Measurements from ENCODE around the gene NYAP1. TPM values are rescaled to one million over a fixed set of nuclear protein-coding genes. Genes with fewer than 3 reads are reported as not detected.
A peak's percentile ranks its signal among the peaks of the same experiment; 100 is the strongest.
"Not testable (repeated sequence)": the region's sequence is repeated elsewhere in the genome, so short reads cannot be mapped to it uniquely, and the experiment has no call there.

NYAP1 gene
- total and polyA plus RNA-seq, 2 donors from 2014 or later = 0.41 to 0.69 TPM

DNA sequence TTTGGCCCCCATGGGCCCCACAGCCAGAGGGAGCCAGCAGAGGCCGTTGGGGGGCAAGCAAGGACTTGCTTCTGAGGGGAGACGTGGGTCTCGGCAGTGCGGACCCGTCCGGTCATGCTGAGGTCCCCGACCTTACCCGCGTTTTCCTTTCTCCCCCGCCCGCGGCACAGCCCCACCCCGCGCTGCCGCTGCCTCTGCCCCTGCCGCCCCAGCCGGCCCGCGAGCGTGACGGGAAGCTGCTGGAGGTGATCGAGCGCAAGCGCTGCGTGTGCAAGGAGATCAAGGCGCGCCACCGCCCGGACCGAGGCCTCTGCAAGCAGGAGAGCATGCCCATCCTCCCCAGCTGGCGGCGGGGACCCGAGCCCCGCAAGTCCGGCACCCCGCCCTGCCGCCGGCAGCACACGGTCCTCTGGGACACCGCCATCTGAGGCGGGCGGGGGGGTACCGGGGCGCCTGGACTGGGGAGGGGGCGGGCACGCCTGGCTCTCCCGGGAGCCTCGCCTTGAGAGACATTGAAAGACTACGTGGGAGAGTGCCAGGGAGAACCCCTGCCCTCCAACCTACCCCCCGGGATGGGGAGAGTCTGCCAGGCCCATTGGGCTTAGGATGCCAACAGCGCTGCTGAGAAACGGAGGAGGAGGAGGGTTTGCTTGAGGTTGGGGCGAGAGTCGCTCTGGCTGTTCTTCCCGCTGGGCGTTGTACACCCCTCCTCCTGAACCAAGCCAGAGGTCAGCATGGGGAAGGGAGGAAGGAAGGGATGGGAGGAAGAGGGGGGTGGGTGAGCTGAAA lies 9.9 kb downstream of the NYAP1 start:
- FAIRE-seq (no peak), DNase-seq (peak; percentile 72 to 88 (median 79))
- Histone ChIP-seq H3K36me3 (ENCODE audit: control insufficient read depth in 2 of 3, insufficient read depth in 3 of 3, low read length in 3 of 3) (no peaks in the 10 kb centered on the region), H3K4me1 (ENCODE audit: control insufficient read depth in 2 of 3, insufficient read depth in 2 of 3, low read depth in 1 of 3, low read length in 3 of 3) (peaks cover 0 to 5% (median 0%) of the 10 kb centered on the region in 3 donors), H3K27me3 (ENCODE audit: control insufficient read depth, insufficient read depth, low read length) (no peaks in the 10 kb centered on the region), H3K9me3 (ENCODE audit: control insufficient read depth in 2 of 3, insufficient read depth in 1 of 3, low read length in 3 of 3) (no peaks in the 10 kb centered on the region), H3K27ac (ENCODE audit: low read depth in 2 of 2, low read length in 2 of 2) (no peak overlapping the region), H3K4me3 (ENCODE audit: low read length in 3 of 3) (peak overlapping the region in 1 of 3 donors; percentile 32), H3K9ac (ENCODE audit: low read length in 3 of 3) (no peak overlapping the region)
- intact Hi-C loops (cut with DNase I) = no loop called here
- TF ChIP-seq CTCF (IDR thresholded peaks at IDR 0.05; ENCODE audit: borderline replicate concordance, extremely low read depth, insufficient read depth) = no peak

DNA sequence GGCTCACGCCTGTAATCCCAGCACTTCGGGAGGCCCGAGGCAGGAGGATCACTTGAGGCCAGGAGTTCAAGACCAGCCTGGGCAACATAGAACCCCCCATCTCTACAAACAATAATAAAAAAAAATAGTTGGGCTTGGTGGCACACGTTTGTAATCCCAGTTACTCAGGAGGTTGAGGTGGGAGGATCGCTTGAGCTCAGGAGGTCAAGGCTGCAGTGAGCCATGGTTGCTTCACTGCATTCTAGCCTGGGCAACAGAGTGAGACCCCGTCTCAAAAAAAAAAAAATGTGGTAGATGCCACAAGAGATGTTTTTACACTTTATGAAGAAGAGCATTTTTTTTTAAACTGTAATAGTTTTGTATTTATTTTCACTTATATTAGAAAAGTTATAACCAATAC lies 12.8 kb downstream of the NYAP1 start:
- Histone ChIP-seq H3K27me3 (ENCODE audit: control insufficient read depth, insufficient read depth, low read length) (no peaks in the 10 kb centered on the region), H3K4me3 (ENCODE audit: low read length in 3 of 3) (no peak overlapping the region), H3K27ac (ENCODE audit: low read depth in 2 of 2, low read length in 2 of 2) (no peak overlapping the region), H3K4me1 (ENCODE audit: control insufficient read depth in 2 of 3, insufficient read depth in 2 of 3, low read depth in 1 of 3, low read length in 3 of 3) (peaks cover 0 to 5% (median 0%) of the 10 kb centered on the region in 3 donors), H3K36me3 (ENCODE audit: control insufficient read depth in 2 of 3, insufficient read depth in 3 of 3, low read length in 3 of 3) (no peaks in the 10 kb centered on the region), H3K9me3 (ENCODE audit: control insufficient read depth in 2 of 3, insufficient read depth in 1 of 3, low read length in 3 of 3) (no peaks in the 10 kb centered on the region), H3K9ac (ENCODE audit: low read length in 3 of 3) (no peak overlapping the region)
- DNase-seq = no peak
- intact Hi-C loops (cut with DNase I) = no loop called here
- no peak for TF ChIP-seq CTCF (IDR thresholded peaks at IDR 0.05; ENCODE audit: borderline replicate concordance, extremely low read depth, insufficient read depth)
- FAIRE-seq = no peak

- H3K4me1 ChIP-seq (ENCODE audit: control insufficient read depth in 2 of 3, insufficient read depth in 2 of 3, low read depth in 1 of 3, low read length in 3 of 3); H3K4me3 ChIP-seq (ENCODE audit: low read length in 3 of 3); intact Hi-C loops (cut with DNase I); H3K9ac ChIP-seq (ENCODE audit: low read length in 3 of 3); H3K9me3 ChIP-seq (ENCODE audit: control insufficient read depth in 2 of 3, insufficient read depth in 1 of 3, low read length in 3 of 3); FAIRE-seq; H3K27ac ChIP-seq (ENCODE audit: low read depth in 2 of 2, low read length in 2 of 2); H3K27me3 ChIP-seq (ENCODE audit: control insufficient read depth, insufficient read depth, low read length); H3K36me3 ChIP-seq (ENCODE audit: control insufficient read depth in 2 of 3, insufficient read depth in 3 of 3, low read length in 3 of 3); DNase-seq: not testable (repeated sequence)
Measured at GRCh38 chr7:100500743-100501142, 17.0 kb downstream of the NYAP1 start.

DNA sequence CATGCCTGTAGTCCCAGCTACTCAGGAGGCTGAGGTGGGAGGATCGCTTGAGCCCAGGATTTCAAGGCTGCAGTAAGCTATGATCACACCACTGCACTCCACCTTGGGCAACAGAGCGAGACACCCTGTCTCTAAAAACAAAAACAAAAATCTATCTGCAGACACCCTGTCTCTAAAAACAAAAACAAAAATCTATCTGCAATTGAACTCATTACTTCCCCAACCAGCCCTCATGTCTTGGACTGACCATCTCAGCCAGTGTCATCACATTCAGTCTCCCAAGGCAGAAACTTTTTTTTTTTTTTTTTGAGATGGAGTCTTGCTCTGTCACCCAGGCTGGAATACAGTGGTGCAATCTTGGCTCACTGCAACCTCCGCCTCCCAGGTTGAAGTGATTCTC lies 20.3 kb downstream of the NYAP1 start:
- H3K9ac ChIP-seq (ENCODE audit: low read length in 3 of 3); H3K27me3 ChIP-seq (ENCODE audit: control insufficient read depth, insufficient read depth, low read length); H3K4me3 ChIP-seq (ENCODE audit: low read length in 3 of 3); intact Hi-C loops (cut with DNase I); H3K36me3 ChIP-seq (ENCODE audit: control insufficient read depth in 2 of 3, insufficient read depth in 3 of 3, low read length in 3 of 3); H3K9me3 ChIP-seq (ENCODE audit: control insufficient read depth in 2 of 3, insufficient read depth in 1 of 3, low read length in 3 of 3); DNase-seq; H3K4me1 ChIP-seq (ENCODE audit: control insufficient read depth in 2 of 3, insufficient read depth in 2 of 3, low read depth in 1 of 3, low read length in 3 of 3); FAIRE-seq; H3K27ac ChIP-seq (ENCODE audit: low read depth in 2 of 2, low read length in 2 of 2): not testable (repeated sequence)

Data from kidney (tissue), 14 donors.